Measurements from ENCODE around the gene BGLAP. TPM values are rescaled to one million over a fixed set of nuclear protein-coding genes. Genes with fewer than 3 reads are reported as not detected.
"Not testable (repeated sequence)": the region's sequence is repeated elsewhere in the genome, so short reads cannot be mapped to it uniquely, and the experiment has no call there.

Gene BGLAP
- total RNA-seq, 1 experiment from 2014 or later, result 0.38 TPM

DNA sequence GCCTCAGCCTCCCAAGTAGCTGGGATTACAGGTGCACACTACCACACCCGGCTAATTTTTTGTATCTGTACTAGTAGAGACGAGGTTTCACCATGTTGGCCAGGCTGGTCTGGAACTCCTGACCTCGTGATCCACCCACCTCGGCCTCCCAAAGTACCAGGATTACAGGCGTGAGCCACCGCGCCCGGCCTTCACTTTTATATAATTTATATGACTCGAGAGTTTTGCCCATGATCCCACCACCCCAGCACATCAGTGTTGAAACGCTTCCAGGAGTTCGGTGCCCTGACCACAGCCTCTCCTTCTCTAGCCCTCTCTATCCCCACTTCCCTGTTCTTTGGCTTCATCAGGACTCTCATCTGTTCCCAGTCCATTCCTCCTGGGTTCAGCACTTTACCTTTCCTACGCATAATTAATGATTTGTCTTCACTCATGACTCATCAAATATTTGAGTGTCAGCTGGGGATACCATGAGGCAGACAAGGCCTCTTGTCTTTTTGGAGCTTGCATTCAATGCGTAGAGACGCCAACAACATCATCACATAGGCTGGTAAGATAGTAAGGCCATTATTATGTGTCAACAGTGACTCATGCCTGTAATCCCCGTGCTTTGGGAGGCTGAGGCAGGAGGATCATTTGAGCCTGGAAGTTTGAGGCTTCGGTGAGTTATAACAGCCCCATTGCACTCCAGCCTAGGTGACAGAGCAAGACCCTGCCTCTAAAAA, 27.8 kb upstream of the BGLAP start:
- Histone ChIP-seq H3K36me3 (no peaks in the 10 kb centered on the region), H3K4me3 (peak overlapping the region; percentile 75), H3K27me3 (no peaks in the 10 kb centered on the region), H3K4me1 (0 out of 2 replicates have a peak, but pooled peaks cover 5% of the 10 kb centered on the region), H3K27ac (no peak overlapping the region), H3K9me3 (replicated peaks) (no peaks in the 10 kb centered on the region)
- no peak for DNase-seq

DNA sequence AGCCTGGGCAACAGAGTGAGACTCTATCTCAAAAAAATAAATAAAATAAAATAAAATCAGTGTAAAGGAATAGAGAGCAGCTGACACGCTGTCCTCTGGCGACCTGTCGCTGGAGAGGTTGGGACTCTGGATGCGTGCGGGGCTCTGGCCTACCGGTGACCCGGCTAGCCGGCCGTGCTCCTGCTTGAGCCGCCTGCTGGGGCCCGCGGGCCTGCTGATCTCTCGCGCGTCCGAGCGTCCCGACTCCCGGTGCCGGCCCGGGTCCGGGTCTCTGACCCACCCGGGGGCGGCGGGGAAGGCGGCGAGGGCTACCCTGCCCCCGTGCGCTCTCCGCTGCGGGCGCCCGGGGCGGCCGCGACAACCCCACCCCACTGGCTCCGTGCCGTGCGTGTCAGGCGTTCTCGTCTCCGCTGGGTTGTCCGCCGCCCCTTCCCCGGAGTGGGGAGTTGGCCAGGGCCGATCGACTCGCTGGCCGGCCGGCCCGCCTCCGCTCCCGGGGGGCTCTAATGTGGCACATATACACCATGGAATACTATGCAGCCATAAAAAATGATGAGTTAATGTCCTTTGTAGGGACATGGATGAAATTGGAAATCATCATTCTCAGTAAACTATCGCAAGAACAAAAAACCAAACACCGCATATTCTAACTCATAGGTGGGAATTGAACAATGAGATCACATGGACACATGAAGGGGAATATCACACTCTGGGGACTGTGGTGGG, 25.5 kb upstream of the BGLAP start:
- not testable (repeated sequence) for H3K9me3 ChIP-seq (replicated peaks); H3K36me3 ChIP-seq; DNase-seq; H3K27ac ChIP-seq; H3K27me3 ChIP-seq; H3K4me3 ChIP-seq; H3K4me1 ChIP-seq

DNA sequence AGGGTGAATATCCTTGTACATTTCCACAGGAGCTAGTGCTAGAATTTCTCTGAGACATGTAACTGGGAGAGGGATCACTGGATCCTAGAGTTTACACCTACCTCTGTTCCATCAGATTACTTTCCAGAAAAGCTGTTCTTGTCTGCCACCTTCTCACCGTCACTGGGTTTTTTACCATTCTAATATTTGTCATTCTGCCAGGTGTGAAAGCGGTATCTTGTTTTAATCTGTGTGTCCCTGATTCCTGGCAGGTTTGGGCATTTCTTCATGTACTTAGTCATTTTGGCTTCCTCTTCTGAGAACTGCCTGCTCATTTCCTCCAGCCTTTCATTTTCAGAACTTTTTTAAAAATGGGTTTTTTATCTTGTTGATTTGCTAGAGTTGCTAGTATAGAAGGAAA, 24.1 kb upstream of the BGLAP start:
- no peaks in the 10 kb centered on the region for H3K27me3 ChIP-seq
- peaks cover 6% of the 10 kb centered on the region; the same call in 1 of the 2 replicates for H3K36me3 ChIP-seq
- no peaks in the 10 kb centered on the region for H3K4me1 ChIP-seq
- no peak overlapping the region for H3K27ac ChIP-seq
- no peak for DNase-seq
- H3K9me3 ChIP-seq (replicated peaks), result no peaks in the 10 kb centered on the region
- no peak overlapping the region for H3K4me3 ChIP-seq

DNA sequence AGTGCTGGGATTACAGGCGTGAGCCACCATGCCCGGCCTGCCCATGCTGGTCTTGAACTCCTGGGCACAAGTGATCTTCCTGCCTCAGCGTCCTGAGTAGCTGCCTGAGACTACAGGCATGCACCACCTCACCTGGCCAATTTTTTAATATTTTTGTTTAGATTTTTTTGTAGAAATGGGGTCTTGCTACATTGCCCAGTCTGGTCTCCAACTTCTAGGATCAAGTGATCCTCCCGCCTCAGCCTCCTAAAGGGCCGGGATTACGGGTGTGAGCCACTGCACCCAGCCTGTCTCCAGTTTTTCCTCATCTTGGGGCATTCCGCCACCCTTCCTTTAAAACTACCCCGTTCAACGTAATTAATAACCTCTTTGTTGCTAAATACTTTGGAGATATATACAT, 21.8 kb upstream of the BGLAP start:
- H3K4me3 ChIP-seq, result no peak overlapping the region
- no peak for DNase-seq
- H3K27ac ChIP-seq, result no peak overlapping the region
- H3K4me1 ChIP-seq, result no peaks in the 10 kb centered on the region
- H3K36me3 ChIP-seq, result peaks cover 17% of the 10 kb centered on the region
- no peaks in the 10 kb centered on the region for H3K27me3 ChIP-seq
- no peaks in the 10 kb centered on the region for H3K9me3 ChIP-seq (replicated peaks)

DNA sequence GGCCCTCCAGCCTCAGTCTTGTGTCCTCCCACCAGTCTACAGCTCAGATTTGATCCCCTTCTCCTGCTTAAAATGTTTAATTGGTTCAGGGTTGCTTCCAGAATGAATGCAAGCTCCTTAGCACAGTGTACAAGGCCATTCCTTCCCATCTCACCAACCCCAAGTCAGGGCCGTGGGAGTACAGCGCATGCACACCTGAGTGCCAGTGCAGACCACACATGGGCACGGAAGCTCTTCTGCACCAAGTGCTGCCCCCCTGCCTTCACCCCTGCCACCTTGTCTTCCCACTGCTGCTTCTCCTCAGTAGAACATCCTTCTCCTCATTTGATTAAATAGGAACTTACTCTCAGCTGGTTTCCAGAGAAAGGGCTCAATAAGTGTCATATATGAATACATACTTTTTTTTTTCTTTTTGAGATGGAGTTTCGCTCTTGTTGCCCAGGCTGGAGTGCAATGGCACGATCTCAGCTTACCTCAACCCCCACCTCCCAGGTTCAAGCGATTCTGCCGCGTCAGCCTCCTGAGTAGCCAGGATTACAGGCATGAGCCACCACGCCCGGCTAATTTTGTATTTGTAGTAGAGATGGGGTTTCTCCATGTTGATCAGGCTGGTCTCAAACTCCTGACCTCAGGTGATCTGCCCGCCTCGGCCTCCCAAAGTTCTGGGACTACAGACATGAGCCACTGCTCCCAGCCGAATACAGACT, 19.8 kb upstream of the BGLAP start:
- no peak overlapping the region for H3K4me3 ChIP-seq
- no peak for DNase-seq
- no peaks in the 10 kb centered on the region for H3K27me3 ChIP-seq
- H3K9me3 ChIP-seq (replicated peaks), result no peaks in the 10 kb centered on the region
- no peak overlapping the region for H3K27ac ChIP-seq
- no peaks in the 10 kb centered on the region for H3K4me1 ChIP-seq
- H3K36me3 ChIP-seq, result peaks cover 22% of the 10 kb centered on the region

DNA sequence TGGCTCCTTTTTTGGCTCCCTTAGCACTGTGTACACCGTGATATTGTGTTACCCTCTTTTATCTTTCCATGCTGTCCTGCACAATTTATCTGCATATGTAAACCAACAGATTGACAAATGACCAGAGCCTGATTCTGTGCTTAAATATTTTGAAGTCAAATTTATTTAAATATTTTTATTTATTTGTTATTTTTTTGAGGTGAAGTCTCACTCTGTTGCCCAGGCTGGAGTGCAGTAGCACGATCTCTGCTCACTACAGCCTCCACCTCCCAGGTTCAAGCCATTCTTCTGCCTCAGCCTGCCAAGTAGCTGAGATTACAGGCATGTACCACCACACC, 16.3 kb upstream of the BGLAP start:
- no peak overlapping the region for H3K27ac ChIP-seq
- H3K4me3 ChIP-seq, result no peak overlapping the region
- DNase-seq, result no peak

DNA sequence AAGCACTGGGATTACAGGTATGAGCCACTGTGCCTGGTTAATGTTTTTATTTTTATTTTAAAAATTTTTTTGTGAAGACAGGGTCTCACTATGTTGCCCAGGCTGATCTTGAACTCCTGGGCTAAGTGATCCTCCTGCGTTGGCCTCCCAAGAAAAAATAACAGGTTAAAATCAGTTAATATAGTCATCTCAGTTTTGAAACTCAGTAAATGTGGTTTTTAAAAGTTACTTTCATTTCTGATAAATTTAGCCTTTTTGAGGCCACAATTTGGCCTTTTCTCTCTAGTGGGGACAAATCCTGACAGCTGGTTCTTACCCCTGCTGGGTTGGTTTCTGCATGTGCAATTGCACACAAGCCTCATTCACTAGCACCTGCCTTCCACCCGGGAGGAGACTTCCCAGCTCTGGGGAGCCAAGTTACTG, 15.9 kb upstream of the BGLAP start:
- no peak for DNase-seq
- no peaks in the 10 kb centered on the region for H3K4me1 ChIP-seq
- H3K27ac ChIP-seq, result no peak overlapping the region
- H3K9me3 ChIP-seq (replicated peaks), result no peaks in the 10 kb centered on the region
- H3K36me3 ChIP-seq, result peaks cover 19% of the 10 kb centered on the region
- H3K27me3 ChIP-seq, result no peaks in the 10 kb centered on the region
- H3K4me3 ChIP-seq, result no peak overlapping the region

More for the DNA sequence above, 16.3 kb upstream of the BGLAP start:
- Histone ChIP-seq H3K4me1 (no peaks in the 10 kb centered on the region), H3K27me3 (no peaks in the 10 kb centered on the region), H3K36me3 (peaks cover 21% of the 10 kb centered on the region), H3K9me3 (replicated peaks) (no peaks in the 10 kb centered on the region)

DNA sequence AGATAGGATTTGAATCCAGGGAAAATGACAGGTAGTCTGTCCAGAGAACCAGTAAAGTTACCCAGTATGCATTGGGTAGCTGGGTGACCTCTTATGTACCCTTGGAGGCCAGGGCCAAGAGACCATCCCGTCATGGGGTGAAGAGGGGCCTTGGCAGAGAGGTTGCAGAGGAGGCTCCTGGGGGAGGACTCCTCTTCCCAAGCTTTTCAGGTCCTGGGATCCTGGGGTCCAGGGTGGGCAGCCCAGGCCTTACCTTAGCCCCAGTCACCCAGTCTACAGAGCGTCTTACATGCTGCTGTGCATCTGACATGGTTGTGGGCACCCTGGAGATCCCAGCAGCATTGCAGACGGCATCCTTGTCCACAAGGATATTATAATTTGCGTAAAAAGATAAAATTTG, 15.2 kb upstream of the BGLAP start:
- no peak for DNase-seq

DNA sequence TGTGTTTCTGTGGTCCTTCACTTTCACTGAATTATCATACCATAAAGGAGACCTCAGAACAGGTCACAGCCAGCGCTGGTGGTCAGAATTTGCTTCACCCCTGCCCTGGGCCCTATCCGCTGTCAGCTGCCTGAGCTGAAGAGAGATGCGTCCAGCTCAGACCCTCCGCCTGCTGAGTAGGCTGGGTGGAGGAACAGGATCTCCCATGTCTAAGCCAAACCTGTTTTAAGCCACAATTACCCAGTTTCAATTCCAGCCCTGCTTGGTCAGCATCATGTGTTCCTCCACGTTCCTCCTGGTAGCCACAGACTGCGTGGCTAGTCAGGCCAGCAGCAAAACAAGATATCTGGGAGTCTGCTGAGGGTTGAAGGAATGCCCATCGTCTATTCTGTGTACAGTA, 13.5 kb upstream of the BGLAP start:
- H3K27me3 ChIP-seq, result no peaks in the 10 kb centered on the region
- H3K4me3 ChIP-seq, result no peak overlapping the region
- DNase-seq, result no peak

More for the DNA sequence above, 15.2 kb upstream of the BGLAP start:
- Histone ChIP-seq H3K36me3 (peaks cover 19% of the 10 kb centered on the region), H3K27ac (no peak overlapping the region), H3K27me3 (no peaks in the 10 kb centered on the region), H3K9me3 (replicated peaks) (no peaks in the 10 kb centered on the region), H3K4me1 (no peaks in the 10 kb centered on the region), H3K4me3 (no peak overlapping the region)

DNA sequence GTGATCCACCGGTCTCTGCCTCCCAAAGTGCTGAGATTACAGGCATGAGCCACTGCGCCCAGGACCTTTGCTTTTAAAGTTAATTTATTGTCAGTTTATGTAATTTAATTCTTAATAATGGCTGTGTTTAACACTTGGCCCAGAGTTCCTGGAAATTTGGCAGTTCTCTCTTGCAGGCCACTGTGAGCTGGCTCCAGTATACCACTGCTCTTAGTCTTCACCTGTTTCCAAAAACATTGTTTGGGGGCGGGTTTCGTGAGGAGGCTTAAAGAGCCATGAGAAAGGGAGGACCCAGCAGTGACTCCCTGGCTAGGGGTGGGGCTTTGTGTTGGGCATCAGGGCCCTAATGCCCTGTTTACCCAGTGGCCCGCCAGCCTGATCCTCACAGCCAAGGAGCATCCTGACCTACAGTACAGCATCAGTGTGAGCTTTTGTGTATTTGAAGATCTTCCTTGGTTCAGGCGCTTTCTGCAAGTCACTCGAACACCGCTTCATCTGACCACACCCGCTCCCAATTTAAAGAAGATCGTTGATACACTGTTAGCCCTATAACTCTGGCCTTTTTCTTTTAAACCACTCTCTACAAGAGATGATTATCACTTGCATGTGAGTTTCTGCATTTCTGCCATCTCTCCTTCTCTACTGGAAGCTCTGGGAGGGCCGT, 12.0 kb upstream of the BGLAP start:
- H3K27ac ChIP-seq, result no peak overlapping the region
- no peaks in the 10 kb centered on the region for H3K4me1 ChIP-seq
- H3K27me3 ChIP-seq, result no peaks in the 10 kb centered on the region
- H3K36me3 ChIP-seq, result peaks cover 6% of the 10 kb centered on the region; the same call in 1 of the 2 replicates
- no peak overlapping the region for H3K4me3 ChIP-seq
- no peak for DNase-seq
- H3K9me3 ChIP-seq (replicated peaks), result no peaks in the 10 kb centered on the region

More for the DNA sequence above, 13.5 kb upstream of the BGLAP start:
- Histone ChIP-seq H3K4me1 (no peaks in the 10 kb centered on the region), H3K27ac (no peak overlapping the region), H3K36me3 (peaks cover 13% of the 10 kb centered on the region; the same call in 1 of the 2 replicates), H3K9me3 (replicated peaks) (no peaks in the 10 kb centered on the region)

DNA sequence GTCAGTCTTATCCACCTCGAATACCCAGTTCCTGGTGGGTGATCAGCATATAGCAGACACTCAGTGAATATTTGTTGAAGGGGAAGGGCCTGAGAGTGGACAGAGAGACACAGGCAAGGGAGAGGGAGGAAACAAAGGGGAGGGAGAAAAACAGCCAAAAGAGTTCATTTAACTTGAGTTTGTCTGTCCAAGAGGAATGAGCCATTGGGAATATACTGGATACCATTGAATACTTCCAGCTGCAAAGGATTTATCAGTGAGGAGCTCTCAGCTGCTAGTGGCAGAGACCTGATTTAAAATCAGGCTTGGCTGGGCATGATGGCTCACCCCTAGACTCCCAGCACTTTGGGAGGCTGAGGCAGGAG, 11.5 kb upstream of the BGLAP start:
- no peak for DNase-seq
- Histone ChIP-seq H3K27ac (no peak overlapping the region), H3K4me3 (no peak overlapping the region), H3K36me3 (peaks cover 6% of the 10 kb centered on the region; the same call in 1 of the 2 replicates), H3K27me3 (no peaks in the 10 kb centered on the region), H3K4me1 (no peaks in the 10 kb centered on the region), H3K9me3 (replicated peaks) (no peaks in the 10 kb centered on the region)

DNA sequence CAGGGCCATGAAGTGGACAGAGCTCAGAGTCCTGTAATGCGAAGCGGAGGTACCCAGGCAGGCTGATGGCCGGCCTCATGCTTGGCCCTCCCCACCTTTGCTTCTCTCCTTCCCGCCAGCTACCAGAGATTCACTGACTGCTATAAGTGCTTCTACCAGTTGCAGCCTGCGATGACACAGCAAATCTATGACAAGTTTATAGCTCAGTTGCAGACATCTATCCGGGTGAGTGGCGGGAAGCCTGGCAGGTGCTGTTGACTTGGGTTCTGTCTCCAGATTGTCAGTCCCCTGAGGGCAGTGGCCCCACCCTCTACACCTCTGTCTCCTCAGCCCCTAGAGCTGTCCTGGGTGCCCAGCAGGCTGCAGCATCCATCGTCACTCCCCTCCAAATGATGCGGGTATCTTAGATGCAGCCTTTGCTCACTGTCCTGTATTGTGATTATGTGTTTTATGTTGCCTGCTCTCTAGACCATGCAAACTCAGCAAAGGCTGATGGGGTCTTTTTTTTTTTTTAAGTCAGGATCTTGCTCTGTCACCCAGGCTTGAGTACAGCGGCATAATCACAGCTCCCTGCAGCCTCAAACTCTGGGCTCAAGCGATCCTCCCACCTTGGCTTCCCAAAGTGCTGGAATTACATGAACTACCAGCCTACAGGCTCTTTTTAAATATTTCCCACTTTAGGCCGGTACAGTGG, 9.6 kb upstream of the BGLAP start:
- no peak overlapping the region for H3K4me3 ChIP-seq
- no peak for DNase-seq
- H3K36me3 ChIP-seq, result no peaks in the 10 kb centered on the region; the same call in 1 of the 2 replicates
- no peak overlapping the region for H3K27ac ChIP-seq
- H3K4me1 ChIP-seq, result no peaks in the 10 kb centered on the region
- no peaks in the 10 kb centered on the region for H3K27me3 ChIP-seq
- no peaks in the 10 kb centered on the region for H3K9me3 ChIP-seq (replicated peaks)

DNA sequence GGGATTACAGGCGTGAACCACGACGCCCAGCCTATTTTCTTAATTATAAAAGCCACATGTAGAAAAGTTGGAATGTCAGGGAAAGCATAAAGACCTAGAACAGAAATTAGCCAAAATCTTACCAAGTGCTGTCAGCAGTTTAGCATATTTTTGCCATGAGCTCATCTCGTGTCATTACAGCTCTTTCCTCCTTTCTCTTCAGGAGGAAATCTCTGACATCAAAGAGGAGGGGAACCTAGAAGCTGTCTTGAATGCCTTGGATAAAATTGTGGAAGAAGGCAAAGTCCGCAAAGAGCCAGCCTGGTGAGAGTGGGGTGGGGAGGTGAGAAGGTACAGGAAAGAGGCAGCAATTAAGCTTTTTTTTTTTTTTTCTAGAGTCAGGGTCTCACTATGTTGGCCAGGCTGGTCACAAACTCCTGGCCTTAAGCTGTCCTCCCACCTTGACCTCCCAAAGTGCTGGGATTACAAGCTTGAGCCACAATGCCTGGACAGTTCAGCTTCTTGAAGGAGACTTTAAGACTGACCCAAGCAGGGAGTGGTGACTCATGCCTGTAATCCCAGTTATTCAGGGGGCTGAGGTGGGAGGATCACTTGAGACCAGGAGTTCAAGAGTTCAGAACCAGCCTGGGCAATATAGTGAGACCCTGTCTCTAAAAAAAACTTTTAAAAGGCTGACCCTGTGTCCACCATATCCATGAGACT, 8.4 kb upstream of the BGLAP start:
- no peaks in the 10 kb centered on the region for H3K9me3 ChIP-seq (replicated peaks)
- H3K36me3 ChIP-seq, result peaks cover 7% of the 10 kb centered on the region
- H3K27ac ChIP-seq, result no peak overlapping the region
- no peak for DNase-seq
- H3K4me1 ChIP-seq, result no peaks in the 10 kb centered on the region
- no peak overlapping the region for H3K4me3 ChIP-seq
- H3K27me3 ChIP-seq, result no peaks in the 10 kb centered on the region

DNA sequence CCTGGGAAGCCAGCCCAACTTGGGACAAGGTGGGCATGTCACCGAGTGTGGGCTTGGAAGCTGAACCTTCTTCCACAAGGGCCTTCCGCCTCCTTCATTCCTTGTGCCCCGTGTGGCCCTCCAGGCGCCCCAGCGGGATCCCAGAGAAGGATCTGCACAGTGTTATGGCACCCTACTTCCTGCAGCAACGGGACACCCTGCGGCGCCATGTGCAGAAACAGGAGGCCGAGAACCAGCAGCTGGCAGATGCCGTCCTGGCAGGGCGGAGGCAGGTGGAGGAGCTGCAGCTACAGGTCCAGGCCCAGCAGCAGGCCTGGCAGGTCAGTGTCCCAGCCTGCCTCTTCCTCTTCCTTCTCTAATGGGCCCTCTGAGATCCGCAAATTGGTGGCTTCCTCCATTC, 5.8 kb upstream of the BGLAP start:
- no peak overlapping the region for H3K4me3 ChIP-seq
- peaks cover 2% of the 10 kb centered on the region; the same call in 1 of the 2 replicates for H3K4me1 ChIP-seq
- H3K27me3 ChIP-seq, result no peaks in the 10 kb centered on the region
- DNase-seq, result no peak
- no peak overlapping the region for H3K27ac ChIP-seq
- no peaks in the 10 kb centered on the region for H3K9me3 ChIP-seq (replicated peaks)
- H3K36me3 ChIP-seq, result peaks cover 7% of the 10 kb centered on the region
